Measurements from ENCODE around the gene HPF1.
"Not testable (repeated sequence)": the region's sequence is repeated elsewhere in the genome, so short reads cannot be mapped to it uniquely, and the experiment has no call there.

HPF1 gene

DNA sequence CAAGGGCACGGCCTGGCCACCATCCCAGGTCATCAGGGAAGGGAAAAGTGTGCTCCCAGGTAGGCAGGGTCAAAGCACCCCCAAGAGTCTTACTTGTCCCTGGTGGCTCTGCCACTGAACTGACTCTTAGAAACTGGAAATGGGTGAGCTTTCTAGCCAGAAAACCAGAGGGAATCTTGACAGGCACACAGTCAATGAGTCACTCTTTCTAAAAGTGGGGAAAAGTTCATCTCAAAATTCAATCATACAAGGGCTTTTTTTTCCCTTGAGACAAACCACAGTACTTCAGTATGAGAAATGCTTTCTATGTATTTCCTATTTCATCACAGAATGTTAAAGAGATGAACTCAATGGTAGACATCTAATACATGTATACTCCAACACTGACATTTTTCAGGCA lies 12.5 kb downstream of the HPF1 start:
- DNase-seq (ENCODE audit: low read depth): no peak
- TF ChIP-seq, protein P1, sequence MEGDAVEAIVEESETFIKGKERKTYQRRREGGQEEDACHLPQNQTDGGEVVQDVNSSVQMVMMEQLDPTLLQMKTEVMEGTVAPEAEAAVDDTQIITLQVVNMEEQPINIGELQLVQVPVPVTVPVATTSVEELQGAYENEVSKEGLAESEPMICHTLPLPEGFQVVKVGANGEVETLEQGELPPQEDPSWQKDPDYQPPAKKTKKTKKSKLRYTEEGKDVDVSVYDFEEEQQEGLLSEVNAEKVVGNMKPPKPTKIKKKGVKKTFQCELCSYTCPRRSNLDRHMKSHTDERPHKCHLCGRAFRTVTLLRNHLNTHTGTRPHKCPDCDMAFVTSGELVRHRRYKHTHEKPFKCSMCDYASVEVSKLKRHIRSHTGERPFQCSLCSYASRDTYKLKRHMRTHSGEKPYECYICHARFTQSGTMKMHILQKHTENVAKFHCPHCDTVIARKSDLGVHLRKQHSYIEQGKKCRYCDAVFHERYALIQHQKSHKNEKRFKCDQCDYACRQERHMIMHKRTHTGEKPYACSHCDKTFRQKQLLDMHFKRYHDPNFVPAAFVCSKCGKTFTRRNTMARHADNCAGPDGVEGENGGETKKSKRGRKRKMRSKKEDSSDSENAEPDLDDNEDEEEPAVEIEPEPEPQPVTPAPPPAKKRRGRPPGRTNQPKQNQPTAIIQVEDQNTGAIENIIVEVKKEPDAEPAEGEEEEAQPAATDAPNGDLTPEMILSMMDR (IDR thresholded peaks at IDR 0.05; ENCODE audit: low read depth, low read length): no peak
- no peak overlapping the region for H3K4me3 ChIP-seq (ENCODE audit: low read depth, low read length)

DNA sequence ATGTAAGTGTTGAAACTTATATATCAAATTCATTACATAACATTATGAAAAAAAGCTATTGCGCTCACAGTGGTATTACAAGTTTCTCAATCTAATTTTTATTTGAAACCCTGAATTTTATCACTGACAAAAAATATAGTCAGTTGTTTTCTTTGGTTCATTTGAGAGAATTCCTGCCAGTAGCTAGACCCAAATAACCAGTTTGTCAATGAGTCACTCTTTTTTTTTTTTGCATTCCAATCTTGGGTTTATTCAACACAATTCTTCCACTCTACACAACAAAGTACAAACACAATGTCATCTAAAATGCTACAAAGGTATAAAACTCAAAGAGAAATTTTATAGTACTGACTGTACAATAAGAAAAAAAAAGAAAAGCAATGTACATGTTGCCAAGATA lies 13.1 kb downstream of the HPF1 start:
- H3K4me3 ChIP-seq (ENCODE audit: low read depth, low read length): no peak overlapping the region
- TF ChIP-seq, protein P2, sequence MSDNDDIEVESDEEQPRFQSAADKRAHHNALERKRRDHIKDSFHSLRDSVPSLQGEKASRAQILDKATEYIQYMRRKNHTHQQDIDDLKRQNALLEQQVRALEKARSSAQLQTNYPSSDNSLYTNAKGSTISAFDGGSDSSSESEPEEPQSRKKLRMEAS (IDR thresholded peaks at IDR 0.05; ENCODE audit: low read depth, low read length): no peak
- TF ChIP-seq POLR2A (IDR thresholded peaks at IDR 0.05; ENCODE audit: extremely low read depth, insufficient read length): no peak
- no peak for TF ChIP-seq MYC (IDR thresholded peaks at IDR 0.05; ENCODE audit: low read depth, low read length)
- TF ChIP-seq, protein P1 (IDR thresholded peaks at IDR 0.05; ENCODE audit: low read depth, low read length): no peak
- no peak for DNase-seq (ENCODE audit: low read depth)

DNA sequence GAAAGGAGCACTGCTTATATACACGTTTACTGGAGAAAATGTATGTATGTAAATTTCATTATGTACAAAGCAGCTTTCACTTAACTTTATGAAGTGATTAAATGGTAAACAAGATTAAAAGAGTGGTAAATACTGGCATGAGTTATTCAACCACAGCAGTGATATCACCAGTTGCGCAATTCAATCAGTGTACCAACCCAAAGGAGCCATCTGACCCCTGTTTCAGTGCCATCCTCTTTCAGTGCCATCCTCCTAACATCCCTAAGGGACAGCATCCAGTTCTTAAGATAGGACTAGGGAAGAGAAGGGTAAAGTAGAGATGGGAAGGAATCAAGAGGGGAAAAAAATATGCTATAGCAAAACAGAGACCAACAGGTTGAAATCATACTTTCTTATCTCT lies 16.2 kb downstream of the HPF1 start:
- DNase-seq (ENCODE audit: low read depth): peak; percentile 17

DNA sequence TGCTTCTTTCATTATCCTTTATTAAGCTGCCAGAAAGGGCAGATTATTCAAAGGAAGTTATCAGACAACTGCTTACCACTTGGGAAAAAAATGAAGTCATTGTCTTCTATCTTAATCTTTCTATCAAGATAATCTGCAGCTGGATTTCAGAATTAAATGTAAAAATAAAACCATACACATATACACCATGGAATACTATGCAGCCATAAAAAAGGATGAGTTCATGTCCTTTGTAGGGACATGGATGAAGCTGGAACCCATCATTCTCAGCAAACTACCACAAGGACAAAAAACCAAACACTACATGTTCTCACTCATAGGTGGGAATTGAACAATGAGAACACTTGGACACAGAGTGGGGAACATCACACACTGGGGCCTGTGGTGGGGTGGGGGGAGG lies 19.1 kb downstream of the HPF1 start:
- not testable (repeated sequence) for H3K4me3 ChIP-seq (ENCODE audit: low read depth, low read length); DNase-seq (ENCODE audit: low read depth)

More for the DNA sequence above, 16.2 kb downstream of the HPF1 start:
- TF ChIP-seq MYC (IDR thresholded peaks at IDR 0.05; ENCODE audit: low read depth, low read length) (no peak), POLR2A (IDR thresholded peaks at IDR 0.05; ENCODE audit: extremely low read depth, insufficient read length) (no peak)
- TF ChIP-seq, protein P1 (IDR thresholded peaks at IDR 0.05; ENCODE audit: low read depth, low read length): no peak
- TF ChIP-seq, protein P2 (IDR thresholded peaks at IDR 0.05; ENCODE audit: low read depth, low read length): no peak
- no peak overlapping the region for H3K4me3 ChIP-seq (ENCODE audit: low read depth, low read length)

DNA sequence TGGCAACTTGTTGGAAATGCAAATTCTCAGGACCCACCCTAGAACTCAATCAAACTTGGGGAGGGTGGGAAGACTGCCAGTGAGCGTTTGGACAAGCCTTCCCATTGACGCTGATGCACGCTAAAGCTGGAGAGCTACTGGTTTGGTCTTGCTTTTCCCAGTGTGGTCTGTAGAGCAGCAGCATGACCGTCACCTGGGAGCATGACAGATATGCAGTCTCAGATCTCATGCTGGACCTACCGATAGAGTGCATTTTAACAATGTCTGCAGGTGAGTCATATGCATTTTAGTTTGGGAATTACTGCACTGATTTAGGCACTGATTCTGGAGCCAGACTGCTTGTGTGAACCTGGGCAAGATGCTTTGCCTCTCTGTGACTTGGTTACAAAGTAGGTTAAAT lies 27.2 kb downstream of the HPF1 start:
- DNase-seq (ENCODE audit: low read depth): no peak
- no peak overlapping the region for H3K4me3 ChIP-seq (ENCODE audit: low read depth, low read length)
- TF ChIP-seq MYC (IDR thresholded peaks at IDR 0.05; ENCODE audit: low read depth, low read length) (no peak), POLR2A (IDR thresholded peaks at IDR 0.05; ENCODE audit: extremely low read depth, insufficient read length) (no peak)
- TF ChIP-seq, protein P2 (IDR thresholded peaks at IDR 0.05; ENCODE audit: low read depth, low read length): no peak
- TF ChIP-seq, protein P1 (IDR thresholded peaks at IDR 0.05; ENCODE audit: low read depth, low read length): no peak

DNA sequence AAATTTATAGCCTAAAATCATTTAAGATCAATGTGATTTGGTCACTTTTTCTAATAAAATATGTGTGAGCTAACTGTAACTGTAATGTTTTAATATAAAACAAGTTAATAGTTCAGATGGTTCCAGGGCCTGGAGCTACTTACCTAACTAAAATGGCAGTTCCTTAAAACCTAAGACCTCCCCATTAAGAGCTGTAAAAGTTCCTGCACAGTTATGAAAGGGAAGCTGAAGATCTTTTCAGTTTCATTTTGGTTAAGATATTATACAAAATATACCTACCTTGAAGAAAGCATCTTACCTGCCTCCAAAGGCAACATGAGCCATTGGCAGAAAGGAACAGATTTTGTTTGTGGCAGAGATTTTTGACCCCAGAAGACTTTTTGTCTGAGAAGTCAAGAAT lies 30.1 kb downstream of the HPF1 start:
- TF ChIP-seq, protein P1 (IDR thresholded peaks at IDR 0.05; ENCODE audit: low read depth, low read length): no peak
- TF ChIP-seq, protein P2 (IDR thresholded peaks at IDR 0.05; ENCODE audit: low read depth, low read length): no peak
- TF ChIP-seq POLR2A (IDR thresholded peaks at IDR 0.05; ENCODE audit: extremely low read depth, insufficient read length) (no peak), MYC (IDR thresholded peaks at IDR 0.05; ENCODE audit: low read depth, low read length) (no peak)
- no peak overlapping the region for H3K4me3 ChIP-seq (ENCODE audit: low read depth, low read length)
- no peak for DNase-seq (ENCODE audit: low read depth)

Measured in NB4 (cell line).